ENCODE results near the gene TEPSIN. TPM values are rescaled to one million over a fixed set of nuclear protein-coding genes. Genes with fewer than 3 reads are reported as not detected.
A peak's percentile ranks its signal among the peaks of the same experiment; 100 is the strongest.

The TEPSIN gene
- total RNA-seq, 2 experiments from 2014 or later: 53.6 to 56.3 TPM

DNA sequence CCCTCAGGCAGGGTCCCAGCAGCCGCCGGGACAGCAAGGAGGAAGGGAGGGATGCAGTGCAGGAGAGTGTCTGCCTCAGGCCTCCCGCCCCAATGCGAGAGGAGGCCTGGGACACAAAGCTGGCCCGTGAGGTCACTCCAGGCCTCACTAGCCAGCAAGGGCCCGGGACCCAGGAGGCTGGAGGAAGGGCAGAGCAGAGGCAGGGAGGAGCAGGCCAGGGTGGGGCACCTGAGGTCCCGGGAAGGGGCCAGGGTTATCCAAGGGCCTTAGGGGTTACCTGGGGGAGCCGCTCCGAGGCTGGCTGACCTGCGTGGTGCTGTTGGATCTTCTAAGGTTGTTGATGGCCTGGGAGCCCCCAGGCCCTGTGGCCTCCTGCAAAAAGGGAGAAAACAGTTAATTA, 30.2 kb downstream of the TEPSIN start:
- Mint-ChIP-seq H3K9me3 (ENCODE audit: low read depth) (no peaks in the 10 kb centered on the region), H3K27ac (no peak overlapping the region), H3K4me1 (no peaks in the 10 kb centered on the region), H3K4me3 (no peak overlapping the region), H3K36me3 (no peaks in the 10 kb centered on the region), H3K27me3 (no peaks in the 10 kb centered on the region)
- CTCF ChIA-PET: no interaction called here
- DNase-seq (no peak), ATAC-seq (no peak)

DNA sequence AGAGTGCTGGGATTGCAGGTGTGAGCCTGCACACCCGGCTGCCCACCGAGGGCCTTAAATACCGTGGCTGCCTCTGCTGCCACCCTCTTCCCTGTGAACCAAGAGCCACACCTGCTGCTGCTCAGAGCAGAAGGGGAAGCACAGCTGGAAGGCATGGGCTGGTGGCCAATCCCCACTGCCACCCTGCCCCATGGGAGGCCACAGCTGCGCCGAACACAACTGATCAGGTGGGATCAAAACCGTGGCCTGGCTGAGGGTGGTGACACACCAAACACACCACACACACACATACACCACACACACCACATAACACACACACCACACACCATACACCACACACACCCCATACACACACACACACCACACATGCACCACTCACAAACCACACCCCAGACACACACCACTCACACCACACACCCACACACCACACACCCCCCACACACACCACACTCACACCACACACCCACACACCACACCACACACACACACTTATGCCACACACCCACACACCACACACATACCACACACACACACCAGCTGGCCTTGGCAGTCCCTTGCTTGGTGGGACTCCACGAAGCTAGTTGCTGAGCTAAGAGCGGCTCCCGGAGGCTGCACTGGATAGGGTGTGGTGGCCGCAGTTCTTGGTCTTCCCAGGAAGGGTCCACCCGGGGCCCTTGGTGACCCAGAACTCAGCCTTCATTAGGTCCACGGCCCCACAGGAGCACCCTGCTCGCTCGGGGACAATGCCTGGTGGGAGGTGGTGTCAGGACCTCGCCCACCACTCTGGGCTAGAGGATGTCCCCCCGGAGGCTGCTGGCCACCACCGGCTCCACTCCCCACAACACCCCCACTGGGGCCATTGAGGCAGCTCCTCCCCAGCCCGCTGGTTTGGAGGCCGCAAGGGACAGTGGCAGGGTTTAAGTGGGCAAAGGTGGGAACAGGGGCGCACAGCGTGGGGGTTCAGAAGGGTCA, 31.0 kb downstream of the TEPSIN start:
- Mint-ChIP-seq H3K4me3 (no peak overlapping the region), H3K9me3 (ENCODE audit: low read depth) (no peaks in the 10 kb centered on the region), H3K4me1 (no peaks in the 10 kb centered on the region), H3K27ac (no peak overlapping the region), H3K27me3 (no peaks in the 10 kb centered on the region), H3K36me3 (no peaks in the 10 kb centered on the region)
- DNase-seq (no peak), ATAC-seq (peak; percentile 29)
- CTCF ChIA-PET: no interaction called here

DNA sequence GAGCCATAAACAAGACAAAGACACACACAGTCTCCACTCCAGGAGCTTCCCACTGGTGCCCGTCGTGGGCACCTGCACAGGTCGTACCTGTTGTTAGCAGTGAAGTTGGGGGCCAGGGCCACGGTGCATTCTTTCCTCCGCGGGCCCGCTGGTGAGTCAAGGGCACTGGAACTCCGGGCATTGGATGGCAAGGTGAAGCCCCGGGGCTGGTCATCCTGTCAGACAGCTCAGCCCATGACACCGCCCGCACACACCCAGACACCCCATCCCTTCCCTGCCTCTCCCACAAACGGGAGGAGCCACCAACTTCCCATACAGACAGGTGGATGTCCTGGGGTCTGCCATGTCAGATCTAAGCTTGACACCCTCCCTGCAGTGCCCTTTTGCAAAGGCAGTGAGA, 32.2 kb downstream of the TEPSIN start:
- CTCF ChIA-PET: no interaction called here

GRCh38 chr17:81206166-81206565, 32.7 kb downstream of the TEPSIN start:
- Mint-ChIP-seq H3K27me3 (no peaks in the 10 kb centered on the region), H3K4me3 (no peak overlapping the region), H3K27ac (no peak overlapping the region), H3K36me3 (no peaks in the 10 kb centered on the region), H3K4me1 (no peaks in the 10 kb centered on the region), H3K9me3 (ENCODE audit: low read depth) (no peaks in the 10 kb centered on the region)
- CTCF ChIA-PET: no interaction called here
- DNase-seq (no peak), ATAC-seq (no peak)

More for the DNA sequence above, 32.2 kb downstream of the TEPSIN start:
- no peak overlapping the region for H3K27ac Mint-ChIP-seq
- H3K4me1 Mint-ChIP-seq: no peaks in the 10 kb centered on the region
- no peak overlapping the region for H3K4me3 Mint-ChIP-seq
- no peaks in the 10 kb centered on the region for H3K36me3 Mint-ChIP-seq
- DNase-seq (no peak), ATAC-seq (no peak)
- H3K9me3 Mint-ChIP-seq (ENCODE audit: low read depth): no peaks in the 10 kb centered on the region
- H3K27me3 Mint-ChIP-seq: no peaks in the 10 kb centered on the region

DNA sequence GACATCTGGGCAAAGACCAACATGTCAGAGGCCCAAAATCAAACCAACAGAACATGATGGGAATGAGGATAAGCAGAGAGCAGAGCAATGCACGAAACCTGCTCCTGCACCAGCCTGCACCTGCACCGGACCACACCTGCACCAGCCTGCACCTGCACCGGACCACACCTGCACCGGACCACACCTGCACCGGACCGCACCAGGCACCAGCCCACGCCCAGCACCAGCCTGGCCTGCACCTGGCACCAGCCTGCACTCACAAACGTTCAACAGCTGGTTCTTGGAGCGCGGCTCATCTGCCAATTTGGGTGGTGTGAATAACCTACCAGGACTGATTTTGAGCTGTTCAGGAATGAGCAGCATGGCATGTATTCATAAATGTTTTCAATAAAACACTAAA, 34.3 kb downstream of the TEPSIN start:
- no peak overlapping the region for H3K4me3 Mint-ChIP-seq
- ATAC-seq (no peak), DNase-seq (no peak)
- no peaks in the 10 kb centered on the region for H3K9me3 Mint-ChIP-seq (ENCODE audit: low read depth)
- CTCF ChIA-PET: no interaction called here
- no peaks in the 10 kb centered on the region for H3K36me3 Mint-ChIP-seq
- no peaks in the 10 kb centered on the region for H3K4me1 Mint-ChIP-seq
- H3K27me3 Mint-ChIP-seq: no peaks in the 10 kb centered on the region
- no peak overlapping the region for H3K27ac Mint-ChIP-seq

DNA sequence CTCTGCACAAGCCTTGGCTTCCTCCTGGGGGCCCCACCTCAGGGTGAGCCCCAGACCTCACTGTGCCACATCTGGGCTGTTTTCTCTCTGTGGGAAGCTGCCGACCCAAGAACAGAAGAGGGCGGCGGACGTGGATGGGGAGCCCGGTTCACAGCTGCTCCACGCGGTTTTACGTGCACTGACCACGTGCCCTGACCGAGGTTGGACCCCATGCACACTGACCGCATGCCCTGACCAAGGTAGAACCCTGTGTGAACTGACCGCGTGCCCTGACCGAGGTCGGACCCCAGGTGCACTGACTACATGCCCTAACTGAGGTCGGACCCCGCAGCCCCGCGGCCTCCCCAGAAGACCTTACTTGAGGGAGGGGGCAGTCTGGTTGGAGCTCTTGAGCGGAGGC, 35.7 kb downstream of the TEPSIN start:
- CTCF ChIA-PET: no interaction called here
- no peaks in the 10 kb centered on the region for H3K36me3 Mint-ChIP-seq

GRCh38 chr17:81202318-81202717, 36.5 kb downstream of the TEPSIN start:
- Mint-ChIP-seq H3K9me3 (ENCODE audit: low read depth) (no peaks in the 10 kb centered on the region), H3K4me1 (no peaks in the 10 kb centered on the region), H3K27ac (no peak overlapping the region), H3K4me3 (no peak overlapping the region), H3K36me3 (no peaks in the 10 kb centered on the region), H3K27me3 (no peaks in the 10 kb centered on the region)
- CTCF ChIA-PET: no interaction called here
- ATAC-seq (no peak), DNase-seq (no peak)

More for the DNA sequence above, 35.7 kb downstream of the TEPSIN start:
- Mint-ChIP-seq H3K9me3 (ENCODE audit: low read depth) (no peaks in the 10 kb centered on the region), H3K27me3 (no peaks in the 10 kb centered on the region), H3K27ac (no peak overlapping the region), H3K4me1 (no peaks in the 10 kb centered on the region), H3K4me3 (no peak overlapping the region)
- no peak for DNase-seq
- no peak for ATAC-seq

DNA sequence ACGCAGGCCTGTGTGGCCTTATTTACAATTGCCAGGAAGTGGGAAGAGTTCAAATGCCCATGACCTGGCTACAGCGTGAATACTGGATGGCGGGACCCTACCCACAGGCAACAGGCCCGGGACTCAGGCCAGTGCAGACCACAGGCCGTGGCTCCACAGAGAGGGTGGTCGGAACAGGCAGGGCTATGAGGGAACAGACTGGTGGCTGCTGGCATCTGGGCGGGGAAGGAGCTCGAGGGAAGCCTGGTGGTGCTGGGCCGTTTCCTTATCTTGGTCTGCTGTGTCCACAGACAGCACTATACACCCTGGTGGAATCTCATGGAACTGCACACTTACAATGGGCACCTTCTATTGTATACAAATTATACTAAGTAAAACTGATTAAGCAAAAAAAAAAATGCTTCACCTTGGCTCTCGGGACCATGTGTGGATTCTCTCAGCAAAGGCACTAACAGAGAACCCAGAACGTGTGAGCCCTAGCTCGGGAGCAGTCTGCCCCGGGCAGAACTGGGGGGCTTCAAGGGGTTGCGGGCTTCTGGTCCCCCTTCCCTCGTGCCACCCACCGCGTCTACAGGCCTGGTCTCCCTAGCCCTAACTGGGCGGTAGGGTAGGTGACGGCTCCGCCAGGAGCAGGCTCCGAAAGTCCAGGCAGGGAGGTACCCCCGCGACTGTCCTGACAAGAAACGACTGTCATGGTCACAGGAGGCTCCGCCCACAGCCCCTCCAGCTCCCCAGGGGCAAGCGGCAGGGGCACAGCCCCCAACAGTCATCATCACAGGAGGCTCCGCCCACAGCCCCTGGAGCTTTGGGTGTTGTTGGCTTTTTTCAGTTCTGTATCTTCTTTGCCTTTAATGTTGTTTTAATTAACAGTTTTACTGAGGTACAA, 37.9 kb downstream of the TEPSIN start:
- H3K36me3 Mint-ChIP-seq: no peaks in the 10 kb centered on the region
- ATAC-seq (peak; percentile 59), DNase-seq (no peak)
- no peak overlapping the region for H3K4me3 Mint-ChIP-seq
- no peaks in the 10 kb centered on the region for H3K9me3 Mint-ChIP-seq (ENCODE audit: low read depth)
- H3K27me3 Mint-ChIP-seq: no peaks in the 10 kb centered on the region
- CTCF ChIA-PET: no interaction called here
- no peak overlapping the region for H3K27ac Mint-ChIP-seq
- H3K4me1 Mint-ChIP-seq: no peaks in the 10 kb centered on the region

- Mint-ChIP-seq H3K36me3 (no peaks in the 10 kb centered on the region), H3K4me1 (no peaks in the 10 kb centered on the region), H3K9me3 (ENCODE audit: low read depth) (no peaks in the 10 kb centered on the region), H3K27me3 (no peaks in the 10 kb centered on the region), H3K27ac (no peak overlapping the region), H3K4me3 (no peak overlapping the region)
- CTCF ChIA-PET: no interaction called here
- no peak for ATAC-seq
- no peak for DNase-seq
Measured at GRCh38 chr17:81200201-81200600, 38.7 kb downstream of the TEPSIN start.

- no peak overlapping the region for H3K4me3 Mint-ChIP-seq
- ATAC-seq (no peak), DNase-seq (no peak)
- CTCF ChIA-PET: no interaction called here
- H3K27ac Mint-ChIP-seq: no peak overlapping the region
- no peaks in the 10 kb centered on the region for H3K4me1 Mint-ChIP-seq
- H3K9me3 Mint-ChIP-seq (ENCODE audit: low read depth): no peaks in the 10 kb centered on the region
- H3K36me3 Mint-ChIP-seq: no peaks in the 10 kb centered on the region
- H3K27me3 Mint-ChIP-seq: no peaks in the 10 kb centered on the region
Measured at GRCh38 chr17:81199482-81199830, 39.4 kb downstream of the TEPSIN start.

DNA sequence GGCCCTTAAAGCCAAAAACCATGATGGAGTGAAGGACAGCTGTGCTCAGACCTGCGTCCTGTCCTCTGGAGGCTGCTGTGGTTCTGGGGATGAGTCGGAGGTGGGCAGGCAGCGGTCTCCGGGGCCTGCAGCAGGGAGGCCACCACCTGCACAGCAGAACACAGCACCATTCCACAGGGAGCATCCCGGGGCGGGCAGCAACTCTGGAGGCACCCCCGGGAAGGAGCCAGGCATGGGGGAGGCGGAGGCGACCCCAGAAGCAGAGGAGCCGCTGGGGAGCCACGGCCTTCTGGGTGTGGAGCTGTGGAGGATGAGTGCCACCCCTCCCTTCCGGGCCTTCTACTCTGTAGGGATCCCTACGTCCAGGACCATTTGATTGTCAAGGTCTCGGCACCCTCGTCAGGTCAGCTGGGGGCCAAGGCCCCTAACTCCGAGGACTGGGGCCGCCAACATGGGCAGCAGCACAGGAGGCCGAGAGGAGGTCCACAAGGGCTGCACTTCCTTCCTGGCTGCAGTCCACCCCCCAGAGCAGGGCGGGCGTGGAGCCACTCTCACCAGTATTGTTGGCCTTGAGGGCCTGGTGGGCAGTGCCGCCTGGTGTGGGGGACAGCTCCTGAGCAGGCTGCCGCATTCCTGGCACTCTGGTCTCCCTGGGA, 39.9 kb downstream of the TEPSIN start:
- no peak overlapping the region for H3K27ac Mint-ChIP-seq
- no peak overlapping the region for H3K4me3 Mint-ChIP-seq
- H3K27me3 Mint-ChIP-seq: no peaks in the 10 kb centered on the region
- CTCF ChIA-PET: interaction anchor here (0.6 kb wide), 1 partner anchor 55 kb away, joined by 3 read pairs; no protein-coding TSS in a partner anchor
- H3K4me1 Mint-ChIP-seq: no peaks in the 10 kb centered on the region
- DNase-seq (no peak), ATAC-seq (no peak)
- H3K9me3 Mint-ChIP-seq (ENCODE audit: low read depth): no peaks in the 10 kb centered on the region
- H3K36me3 Mint-ChIP-seq: no peaks in the 10 kb centered on the region

GRCh38 chr17:81197831-81198490, 40.9 kb downstream of the TEPSIN start:
- H3K27me3 Mint-ChIP-seq: no peaks in the 10 kb centered on the region
- H3K9me3 Mint-ChIP-seq (ENCODE audit: low read depth): no peaks in the 10 kb centered on the region
- no peak overlapping the region for H3K4me3 Mint-ChIP-seq
- DNase-seq: no peak
- H3K27ac Mint-ChIP-seq: no peak overlapping the region
- H3K4me1 Mint-ChIP-seq: no peaks in the 10 kb centered on the region
- ATAC-seq: no peak
- CTCF ChIA-PET: no interaction called here
- H3K36me3 Mint-ChIP-seq: no peaks in the 10 kb centered on the region

DNA sequence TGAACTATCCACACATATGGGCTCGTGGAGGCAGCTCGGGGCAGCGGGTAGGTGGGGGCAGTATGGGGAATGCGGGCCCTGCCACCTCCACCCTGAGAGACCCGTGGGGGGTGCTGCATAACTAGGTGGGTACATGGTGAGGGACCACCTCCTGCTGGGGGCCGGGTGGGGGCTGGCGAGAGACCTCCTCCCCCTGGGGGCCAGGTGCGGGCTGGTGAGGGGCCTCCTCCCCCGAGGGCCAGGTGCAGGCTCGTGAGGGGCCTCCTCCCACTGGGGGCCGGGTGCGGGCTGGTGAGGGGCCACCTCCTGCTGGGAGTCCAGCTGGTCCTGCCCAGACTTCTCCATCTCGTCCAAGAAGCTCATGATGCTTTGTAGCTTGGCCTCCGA, 41.5 kb downstream of the TEPSIN start:
- Mint-ChIP-seq H3K27me3 (no peaks in the 10 kb centered on the region), H3K36me3 (no peaks in the 10 kb centered on the region), H3K4me3 (no peak overlapping the region), H3K27ac (no peak overlapping the region), H3K4me1 (no peaks in the 10 kb centered on the region), H3K9me3 (ENCODE audit: low read depth) (no peaks in the 10 kb centered on the region)
- DNase-seq: no peak
- no peak for ATAC-seq
- CTCF ChIA-PET: no interaction called here
